NCI-H2196 (cell line): ENCODE results near the gene TMEM135.
A peak's percentile ranks its signal among the peaks of the same experiment; 100 is the strongest.
"Not testable (repeated sequence)": the region's sequence is repeated elsewhere in the genome, so short reads cannot be mapped to it uniquely, and the experiment has no call there.

Source experiments
- DNase-seq: peaks from one replicate; lab custom pipeline; 2025; ENCODE audit not compliant: unreplicated experiment; lab: John Stamatoyannopoulos, UW

The TMEM135 gene

DNA sequence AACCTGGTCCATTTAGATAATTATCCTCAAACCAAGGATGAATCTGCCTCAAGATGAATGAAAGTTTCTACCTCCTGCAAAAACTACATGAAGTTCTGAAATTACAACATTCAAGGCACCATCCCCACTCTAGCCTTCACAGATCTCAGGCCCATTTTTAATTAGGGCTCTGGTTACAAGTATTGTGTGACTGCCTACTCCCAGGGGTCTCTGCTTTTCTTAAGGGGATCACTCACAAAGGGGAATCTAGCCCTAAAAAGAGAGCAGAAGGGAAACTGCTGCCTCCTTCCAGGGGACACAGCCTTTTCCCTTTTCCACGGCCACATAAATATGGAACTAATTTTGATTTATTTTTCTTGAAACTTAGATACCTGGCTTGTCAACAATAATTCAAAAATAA is 17.4 kb upstream of the TMEM135 start:
- no peak for DNase-seq

GRCh38 chr11:87020764-87021365 is 16.9 kb upstream of the TMEM135 start:
- no peak for DNase-seq

GRCh38 chr11:87022254-87022653 is 15.5 kb upstream of the TMEM135 start:
- no peak for DNase-seq

GRCh38 chr11:87022738-87023137 is 15.0 kb upstream of the TMEM135 start:
- no peak for DNase-seq

DNA sequence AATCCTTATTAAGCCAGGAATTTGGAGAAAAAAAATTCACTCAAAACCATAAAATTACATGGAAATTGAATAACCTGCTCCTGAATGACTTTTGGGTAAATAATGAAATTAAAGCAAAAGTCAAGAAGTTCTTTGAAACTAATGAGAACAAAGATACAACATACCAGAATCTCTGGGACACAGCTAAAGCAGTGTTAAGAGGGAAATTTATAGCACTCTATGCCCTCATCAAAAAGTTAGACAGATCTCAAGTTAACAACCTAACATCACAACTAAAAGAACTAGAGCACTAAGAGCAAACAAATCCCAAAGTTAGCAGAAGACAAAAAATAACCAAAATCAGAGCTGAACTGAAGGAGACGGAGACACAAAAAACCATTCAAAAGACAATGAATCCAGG is 11.3 kb upstream of the TMEM135 start:
- DNase-seq = not testable (repeated sequence)

- no peak for DNase-seq
Observed at GRCh38 chr11:87030458-87031054, 7.2 kb upstream of the TMEM135 start.

GRCh38 chr11:87031433-87032170 is 6.1 kb upstream of the TMEM135 start:
- no peak for DNase-seq

DNA sequence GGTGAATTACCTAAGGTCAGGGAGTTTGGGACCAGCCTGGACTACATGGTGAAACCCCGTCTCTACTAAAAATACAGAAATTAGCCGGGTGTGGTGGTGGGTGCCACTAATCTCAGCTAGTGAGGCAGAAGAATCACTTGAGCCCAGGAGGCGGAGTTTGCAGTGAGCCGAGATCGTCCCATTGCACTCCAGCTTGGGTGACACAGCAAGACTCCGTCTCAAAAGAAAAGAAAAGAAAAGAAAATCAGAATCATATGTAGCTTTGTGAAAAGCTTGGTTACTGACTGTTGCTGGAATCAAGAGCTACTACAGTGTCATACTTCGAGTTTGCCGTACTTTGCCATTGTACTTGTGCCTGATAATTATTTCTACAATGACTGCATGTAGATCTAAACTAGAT is 4.2 kb upstream of the TMEM135 start:
- DNase-seq = no peak

DNA sequence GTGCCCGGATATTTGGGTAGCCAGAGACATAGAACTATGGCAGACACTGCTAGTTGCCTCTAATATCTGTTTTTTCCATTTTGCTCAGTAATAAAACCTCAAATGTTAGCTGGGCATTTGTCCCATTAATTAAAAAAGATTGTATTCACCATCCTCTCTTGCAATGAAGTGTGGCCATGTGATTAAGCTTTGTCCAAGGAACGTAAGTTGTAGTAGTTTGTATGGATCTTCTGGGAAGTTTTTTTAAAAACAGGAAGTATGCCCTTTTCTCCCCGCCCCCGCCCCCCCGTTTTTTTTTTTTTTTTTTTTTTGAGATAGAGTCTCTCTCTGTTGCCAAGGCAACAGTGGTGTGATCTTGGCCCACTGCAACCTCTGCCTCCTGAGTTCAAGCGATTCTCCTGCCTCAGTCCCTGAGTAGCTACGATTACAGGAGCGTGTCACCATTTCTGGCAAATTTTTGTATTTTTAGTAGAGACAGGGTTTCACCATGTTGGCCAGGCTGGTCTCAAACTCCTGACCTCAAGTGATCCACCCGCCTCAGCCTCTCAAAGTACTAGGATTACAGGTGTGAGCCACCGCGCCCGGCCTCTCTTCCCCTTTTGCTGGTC is 1.7 kb upstream of the TMEM135 start:
- DNase-seq = peak; percentile 9

DNA sequence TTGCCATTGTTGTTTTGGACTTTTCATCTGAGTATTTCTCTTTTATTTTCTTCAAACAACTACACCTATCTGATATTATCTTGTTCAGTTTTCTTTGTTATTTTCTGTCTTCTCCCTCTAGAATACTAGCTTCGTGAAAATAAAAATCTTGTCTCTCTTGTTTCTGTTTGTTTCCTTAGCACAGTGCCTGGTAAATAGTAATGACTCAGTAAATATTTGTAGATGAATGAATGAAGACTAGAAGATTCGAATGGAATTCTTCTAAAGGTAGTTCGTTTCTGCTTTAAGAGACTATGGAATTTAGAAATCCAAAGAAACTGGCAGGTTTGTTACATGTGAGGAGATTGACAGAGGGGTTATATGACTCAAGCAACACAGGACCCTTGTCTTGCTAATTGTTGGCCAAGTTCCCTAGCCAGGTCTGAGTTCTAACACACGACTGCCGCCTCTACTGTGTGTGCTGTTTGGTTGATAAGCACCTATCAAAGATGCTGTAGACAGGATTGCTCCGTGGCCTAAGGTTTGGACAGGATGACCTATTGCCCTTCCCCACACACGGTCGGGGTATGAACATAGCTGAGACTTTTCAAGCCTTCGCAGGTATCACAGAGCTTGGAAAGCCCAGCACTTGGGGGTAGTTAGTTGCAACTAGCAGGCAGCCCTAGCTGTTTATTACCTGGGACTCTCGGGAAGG is 831 bp upstream of the TMEM135 start:
- peak; percentile 41 for DNase-seq

- no peak for DNase-seq
Observed at GRCh38 chr11:87038235-87038977, 672 bp downstream of the TMEM135 start.

- DNase-seq = no peak
Observed at GRCh38 chr11:87039371-87039770, 1.6 kb downstream of the TMEM135 start.

DNA sequence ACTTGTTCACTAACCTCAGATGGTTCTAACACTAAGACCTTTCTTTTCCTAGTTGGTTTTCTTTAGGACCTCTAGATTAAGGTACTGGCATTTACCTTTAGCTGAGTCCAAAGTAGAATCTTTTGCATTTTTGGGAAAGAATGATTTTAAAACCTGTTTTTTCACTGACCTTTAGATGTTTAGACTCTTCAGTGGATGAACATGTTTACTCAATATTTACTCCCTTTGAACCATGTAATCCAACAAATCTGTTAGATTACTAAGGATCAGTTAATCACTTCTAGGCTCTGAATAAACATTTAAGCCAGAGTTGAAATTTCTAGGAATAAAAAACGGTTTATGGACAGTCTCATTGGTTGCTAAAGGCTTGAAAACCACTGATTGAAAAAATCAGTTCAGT is 6.2 kb downstream of the TMEM135 start:
- DNase-seq = no peak

DNA sequence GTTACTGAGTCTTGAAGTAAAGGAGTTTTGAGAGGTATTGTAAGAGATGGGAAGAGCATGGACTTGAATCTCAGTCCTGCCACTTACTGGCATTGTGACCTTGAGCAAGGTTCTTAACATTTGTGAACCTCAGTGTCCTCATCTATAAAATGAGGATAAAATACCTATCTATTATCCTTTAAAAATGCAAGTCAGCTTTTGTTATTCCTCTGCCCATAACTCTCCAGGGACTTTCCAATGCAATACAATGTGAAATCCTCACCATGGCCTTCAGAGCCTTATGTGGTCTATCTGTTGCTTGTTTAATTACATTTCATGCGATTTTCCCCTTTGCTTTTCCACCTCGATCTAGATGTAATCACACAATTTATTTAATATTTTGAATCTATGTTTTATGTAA is 9.1 kb downstream of the TMEM135 start:
- DNase-seq = no peak

DNA sequence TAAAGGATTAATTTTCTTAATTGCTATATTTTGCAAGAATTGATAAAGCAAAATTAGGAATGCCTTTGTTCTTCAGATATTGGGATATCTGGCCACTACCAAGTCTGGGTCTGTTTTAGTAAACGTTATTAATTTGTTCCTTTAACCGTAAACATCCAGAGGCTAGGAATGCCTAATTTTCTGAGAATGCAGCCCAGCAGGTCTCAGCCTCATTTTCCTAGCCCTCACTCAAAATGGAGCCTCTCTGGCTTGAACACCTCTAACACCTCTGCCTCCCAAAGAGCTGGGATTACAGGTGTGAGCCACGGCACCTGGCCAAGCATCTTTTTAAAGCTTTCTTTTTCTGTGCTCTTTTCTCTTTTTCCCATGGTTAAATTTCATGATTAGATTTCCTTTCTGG is 18.4 kb downstream of the TMEM135 start:
- DNase-seq = no peak

GRCh38 chr11:87057749-87058148 is 20.0 kb downstream of the TMEM135 start:
- no peak for DNase-seq

DNA sequence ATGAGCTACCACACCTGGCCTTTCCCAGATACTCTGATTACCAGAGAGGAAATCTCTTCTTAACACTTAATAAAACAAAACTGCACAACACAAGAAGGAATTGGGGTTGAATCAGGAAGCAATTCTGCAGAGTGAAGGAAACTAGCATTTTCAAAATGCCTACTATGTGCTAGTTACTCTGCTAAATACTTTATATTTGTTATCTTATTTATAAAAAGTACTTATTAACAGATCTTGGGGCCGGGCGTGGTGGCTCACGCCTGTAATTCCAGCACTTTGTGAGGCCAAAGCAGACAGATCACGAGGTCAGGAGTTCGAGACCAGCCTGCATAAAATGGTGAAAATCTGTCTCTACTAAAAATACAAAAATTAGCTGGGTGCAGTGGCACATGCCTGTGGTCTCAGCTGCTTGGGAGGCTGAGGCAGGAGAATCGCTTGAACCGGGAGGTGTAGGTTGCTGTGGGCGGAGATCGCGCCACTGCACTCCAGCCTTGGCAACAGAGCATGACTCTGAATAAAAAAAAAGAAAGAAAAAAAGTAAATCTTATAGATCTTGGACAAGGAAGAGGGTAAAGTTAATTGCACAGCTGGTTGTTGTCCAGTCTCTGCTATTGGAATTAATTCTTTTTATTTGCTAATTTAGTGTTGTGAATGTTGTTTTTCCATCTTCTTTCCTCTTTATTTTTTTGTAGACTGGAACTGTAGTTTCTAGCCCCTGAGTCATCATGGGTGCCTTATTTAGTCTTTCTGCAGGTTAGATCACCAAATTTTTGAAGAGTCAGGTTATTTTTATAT is 22.1 kb downstream of the TMEM135 start:
- DNase-seq = no peak

DNA sequence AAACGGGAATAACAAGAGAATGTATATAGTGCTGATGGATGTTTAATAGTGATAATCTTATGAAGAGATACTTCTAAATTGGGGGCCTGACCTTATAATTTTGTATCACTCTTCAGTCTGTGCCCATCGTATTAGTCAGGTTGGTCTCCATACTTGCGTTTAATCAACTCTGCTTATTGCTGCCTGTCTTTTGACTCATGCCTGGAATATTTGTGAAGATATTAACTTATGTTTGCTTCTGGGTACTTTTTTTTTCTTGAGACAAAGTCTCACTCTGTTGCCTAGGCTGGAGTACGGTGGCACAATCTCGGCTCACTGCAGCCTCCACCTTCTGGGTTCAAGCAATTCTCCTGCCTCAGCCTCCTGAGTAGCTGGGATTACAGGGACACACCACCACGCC is 24.0 kb downstream of the TMEM135 start:
- no peak for DNase-seq

GRCh38 chr11:87063982-87064381 is 26.2 kb downstream of the TMEM135 start:
- DNase-seq = no peak

DNA sequence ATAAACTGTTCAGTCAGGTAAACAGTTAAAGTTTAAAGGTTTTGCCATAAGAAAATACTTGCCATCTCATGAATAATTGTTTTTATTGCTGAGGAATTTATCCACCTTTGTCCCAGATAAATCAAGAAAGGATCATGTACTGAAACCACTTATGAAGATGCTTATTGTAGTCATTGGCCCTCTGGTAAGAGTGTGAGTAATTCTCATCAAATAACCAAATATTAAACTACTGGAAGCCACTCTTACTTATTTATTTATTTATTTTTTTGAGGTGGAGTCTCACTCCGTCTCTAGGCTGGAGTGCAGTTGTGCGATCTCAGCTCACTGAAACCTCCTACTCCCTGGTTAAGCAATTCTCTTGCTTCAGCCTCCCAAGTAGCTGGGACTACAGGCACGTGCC is 35.1 kb downstream of the TMEM135 start:
- DNase-seq = no peak
